ENCODE measurements around the gene BNC2.

DNA sequence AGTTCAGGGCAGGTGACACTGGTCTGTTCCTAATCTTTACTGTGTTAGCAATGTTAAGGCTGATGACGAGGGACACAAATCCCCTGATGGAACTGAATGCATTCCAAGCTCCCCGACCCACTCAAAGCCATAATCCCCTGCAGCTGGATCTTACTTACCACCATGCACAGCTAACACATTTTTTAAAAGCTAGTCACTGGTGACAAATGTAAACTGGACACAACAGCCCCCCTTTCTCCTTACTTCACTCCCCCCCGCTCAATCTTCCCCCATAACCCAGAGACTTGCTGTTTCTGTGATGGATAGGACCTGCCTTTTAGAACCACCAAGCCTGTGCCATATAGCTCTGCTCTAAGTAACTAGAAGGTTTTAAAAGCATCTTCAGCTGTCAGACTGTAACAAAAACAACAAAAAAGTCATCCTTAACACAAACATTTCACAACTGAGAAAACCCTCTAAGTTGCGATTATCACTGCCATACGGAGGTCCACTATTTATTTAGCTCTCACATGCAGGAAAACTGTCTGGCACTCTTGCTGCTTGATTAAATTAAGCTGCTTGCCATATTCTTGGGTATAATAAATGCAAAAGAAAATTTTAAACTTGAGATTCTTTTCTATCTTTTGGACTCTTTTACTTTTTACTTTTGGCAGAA, 44.4 kb downstream of the BNC2 start:
- TF ChIP-seq, protein P1, sequence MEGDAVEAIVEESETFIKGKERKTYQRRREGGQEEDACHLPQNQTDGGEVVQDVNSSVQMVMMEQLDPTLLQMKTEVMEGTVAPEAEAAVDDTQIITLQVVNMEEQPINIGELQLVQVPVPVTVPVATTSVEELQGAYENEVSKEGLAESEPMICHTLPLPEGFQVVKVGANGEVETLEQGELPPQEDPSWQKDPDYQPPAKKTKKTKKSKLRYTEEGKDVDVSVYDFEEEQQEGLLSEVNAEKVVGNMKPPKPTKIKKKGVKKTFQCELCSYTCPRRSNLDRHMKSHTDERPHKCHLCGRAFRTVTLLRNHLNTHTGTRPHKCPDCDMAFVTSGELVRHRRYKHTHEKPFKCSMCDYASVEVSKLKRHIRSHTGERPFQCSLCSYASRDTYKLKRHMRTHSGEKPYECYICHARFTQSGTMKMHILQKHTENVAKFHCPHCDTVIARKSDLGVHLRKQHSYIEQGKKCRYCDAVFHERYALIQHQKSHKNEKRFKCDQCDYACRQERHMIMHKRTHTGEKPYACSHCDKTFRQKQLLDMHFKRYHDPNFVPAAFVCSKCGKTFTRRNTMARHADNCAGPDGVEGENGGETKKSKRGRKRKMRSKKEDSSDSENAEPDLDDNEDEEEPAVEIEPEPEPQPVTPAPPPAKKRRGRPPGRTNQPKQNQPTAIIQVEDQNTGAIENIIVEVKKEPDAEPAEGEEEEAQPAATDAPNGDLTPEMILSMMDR (IDR thresholded peaks at IDR 0.05) = no peak
- TF ChIP-seq POLR2A (IDR thresholded peaks at IDR 0.05) (no peak), POLR2AphosphoS5 (IDR thresholded peaks at IDR 0.05) (no peak), EP300 (IDR thresholded peaks at IDR 0.05) (no peak)
